Epidermal melanocyte (primary cell): ENCODE measurements around the gene AHNAK.
"Not testable (repeated sequence)": the region's sequence is repeated elsewhere in the genome, so short reads cannot be mapped to it uniquely, and the experiment has no call there.

Experiments used
- DNase-seq: peaks from one replicate; pipeline ENCODE4 v3.0.0; 2011; ENCODE audit warnings: low spot score; ENCODE audit not compliant: insufficient read length

Gene AHNAK

GRCh38 chr11:62572431-62572830 is 25.8 kb upstream of the AHNAK start:
- DNase-seq = no peak

GRCh38 chr11:62571493-62571892 is 24.9 kb upstream of the AHNAK start:
- DNase-seq = not testable (repeated sequence)

- DNase-seq = not testable (repeated sequence)
Observed at GRCh38 chr11:62570903-62571302, 24.3 kb upstream of the AHNAK start.

- no peak for DNase-seq
Observed at GRCh38 chr11:62569611-62570010, 23.0 kb upstream of the AHNAK start.

- no peak for DNase-seq
Observed at GRCh38 chr11:62567018-62567633, 20.5 kb upstream of the AHNAK start.

- DNase-seq = no peak
Observed at GRCh38 chr11:62566247-62566646, 19.6 kb upstream of the AHNAK start.

GRCh38 chr11:62565100-62565802 is 18.6 kb upstream of the AHNAK start:
- DNase-seq = no peak

GRCh38 chr11:62561677-62562230 is 15.1 kb upstream of the AHNAK start:
- DNase-seq = not testable (repeated sequence)

- DNase-seq = peak; percentile 84
Observed at GRCh38 chr11:62560566-62561103, 14.0 kb upstream of the AHNAK start.

GRCh38 chr11:62559626-62560025 is 13.0 kb upstream of the AHNAK start:
- not testable (repeated sequence) for DNase-seq

GRCh38 chr11:62559204-62559603 is 12.6 kb upstream of the AHNAK start:
- no peak for DNase-seq

- DNase-seq = no peak
Observed at GRCh38 chr11:62558669-62559068, 12.1 kb upstream of the AHNAK start.

GRCh38 chr11:62556875-62557631 is 10.4 kb upstream of the AHNAK start:
- DNase-seq = no peak

GRCh38 chr11:62556108-62556874 is 9.7 kb upstream of the AHNAK start:
- peak; percentile 99 for DNase-seq

- DNase-seq = no peak
Observed at GRCh38 chr11:62555464-62556107, 9.0 kb upstream of the AHNAK start.

GRCh38 chr11:62554387-62555167 is 8.0 kb upstream of the AHNAK start:
- no peak for DNase-seq

- no peak for DNase-seq
Observed at GRCh38 chr11:62553839-62554361, 7.3 kb upstream of the AHNAK start.

- DNase-seq = peak; percentile 82
Observed at GRCh38 chr11:62553080-62553838, 6.7 kb upstream of the AHNAK start.
